Suprapubic skin (tissue), 4 donors: ENCODE results near the gene HINT2. TPM values are rescaled to one million over a fixed set of nuclear protein-coding genes. Genes with fewer than 3 reads are reported as not detected.

Source experiments
- DNase-seq, 2 donors: peaks; one replicate each; pipeline ENCODE4 v3.0.0-alpha.2; 2019; ENCODE audit warnings: low spot score in 2 of 2
- H3K27ac ChIP-seq: fragments of 200-600 bp; sonication (generic); one replicate; pipeline ENCODE4 v1.5.1; 2019
- H3K27me3 ChIP-seq: fragments of 200-600 bp; sonication (generic); one replicate; pipeline ENCODE4 v1.5.1; 2019
- H3K36me3 ChIP-seq: fragments of 200-600 bp; sonication (generic); one replicate; pipeline ENCODE4 v1.5.1; 2019
- H3K4me1 ChIP-seq: fragments of 200-600 bp; sonication (generic); one replicate; pipeline ENCODE4 v1.5.1; 2019
- H3K4me3 ChIP-seq: fragments of 200-600 bp; sonication (generic); one replicate; pipeline ENCODE4 v1.5.1; 2019; ENCODE audit warnings: mild to moderate bottlenecking
- H3K9me3 ChIP-seq: fragments of 200-600 bp; sonication (generic); one replicate; pipeline ENCODE4 v1.5.1; 2019
- EP300 ChIP-seq: sonication (generic); formaldehyde crosslinking; IDR thresholded peaks from one replicate; pipeline ENCODE4 v1.6.1; 2017; ENCODE audit warnings: antibody characterized with exemption
- POLR2A ChIP-seq, 2 donors: fragments of 450-650 bp; IDR thresholded peaks; one replicate each; pipeline ENCODE4 v1.6.1; 2017; ENCODE audit warnings: antibody characterized with exemption in 2 of 2, mild to moderate bottlenecking in 2 of 2, moderate library complexity in 2 of 2
- POLR2AphosphoS5 ChIP-seq, 3 donors: sonication (generic); formaldehyde crosslinking; IDR thresholded peaks; one replicate each; pipeline ENCODE4 v1.6.1; 2017; ENCODE audit warnings: antibody characterized with exemption in 3 of 3
- WGBS: methylation state at CpG from one replicate; pipeline ENCODE4 v1.1.5; 2018; 5-methylcytosine and 5-hydroxymethylcytosine counted together
- total RNA-seq, 4 donors: library from RNA; depleted of rRNA; stranded (reverse); fragments of >200 nt; gene quantifications; one replicate each; pipeline ENCODE4 v1.1.0, GENCODE V29; 2016
- TF ChIP-seq, protein P1 (sequence below), 2 donors: fragments of 200-600 bp in 1 of 2; fragments of 450-650 bp in 1 of 2; sonication (generic) in 1 of 2; IDR thresholded peaks; one replicate each; pipeline ENCODE4 v1.5.1; 2016 to 2019; ENCODE audit warnings: antibody characterized with exemption in 2 of 2, mild to moderate bottlenecking in 1 of 2, moderate library complexity in 1 of 2

HINT2 gene
- total RNA-seq, 4 donors from 2014 or later = 9.5 to 34.9 (median 25.3) TPM

DNA sequence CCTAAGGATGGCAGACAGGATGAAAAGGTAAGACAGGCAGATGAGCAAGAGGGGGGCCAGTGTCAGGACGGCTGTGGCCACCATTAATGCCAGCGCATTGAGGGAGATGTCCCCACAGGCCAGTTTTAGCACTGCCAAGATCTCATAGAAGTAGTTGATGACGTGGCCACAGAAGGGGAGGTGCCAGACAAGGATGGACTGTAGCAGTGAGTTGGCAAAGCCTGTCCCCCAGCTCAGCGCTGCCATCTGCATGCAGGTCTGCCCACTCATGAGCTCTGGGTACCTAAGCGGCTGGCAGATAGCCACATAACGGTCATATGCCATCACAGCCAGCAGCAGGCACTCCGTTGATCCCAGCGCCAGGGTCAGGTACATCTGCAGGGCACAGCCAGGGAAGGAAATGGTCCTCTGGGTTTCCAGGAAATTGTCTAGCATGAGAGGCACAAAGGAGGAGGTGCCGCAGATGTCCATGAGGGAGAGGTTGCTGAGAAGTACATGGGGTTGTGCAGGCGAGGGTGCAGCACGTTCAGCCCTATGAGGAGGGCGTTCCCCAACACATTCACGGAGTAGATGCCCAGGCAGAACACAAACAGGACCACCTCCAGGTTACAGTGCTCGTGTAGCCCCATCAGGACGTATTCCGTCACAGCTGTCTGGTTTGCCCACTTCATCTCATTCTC is 44.6 kb upstream of the HINT2 start:
- H3K27me3 ChIP-seq = peaks cover 15% of the 10 kb centered on the region
- TF ChIP-seq, protein P1, sequence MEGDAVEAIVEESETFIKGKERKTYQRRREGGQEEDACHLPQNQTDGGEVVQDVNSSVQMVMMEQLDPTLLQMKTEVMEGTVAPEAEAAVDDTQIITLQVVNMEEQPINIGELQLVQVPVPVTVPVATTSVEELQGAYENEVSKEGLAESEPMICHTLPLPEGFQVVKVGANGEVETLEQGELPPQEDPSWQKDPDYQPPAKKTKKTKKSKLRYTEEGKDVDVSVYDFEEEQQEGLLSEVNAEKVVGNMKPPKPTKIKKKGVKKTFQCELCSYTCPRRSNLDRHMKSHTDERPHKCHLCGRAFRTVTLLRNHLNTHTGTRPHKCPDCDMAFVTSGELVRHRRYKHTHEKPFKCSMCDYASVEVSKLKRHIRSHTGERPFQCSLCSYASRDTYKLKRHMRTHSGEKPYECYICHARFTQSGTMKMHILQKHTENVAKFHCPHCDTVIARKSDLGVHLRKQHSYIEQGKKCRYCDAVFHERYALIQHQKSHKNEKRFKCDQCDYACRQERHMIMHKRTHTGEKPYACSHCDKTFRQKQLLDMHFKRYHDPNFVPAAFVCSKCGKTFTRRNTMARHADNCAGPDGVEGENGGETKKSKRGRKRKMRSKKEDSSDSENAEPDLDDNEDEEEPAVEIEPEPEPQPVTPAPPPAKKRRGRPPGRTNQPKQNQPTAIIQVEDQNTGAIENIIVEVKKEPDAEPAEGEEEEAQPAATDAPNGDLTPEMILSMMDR (IDR thresholded peaks at IDR 0.05) = no peak
- TF ChIP-seq POLR2AphosphoS5 (IDR thresholded peaks at IDR 0.05) (no peak), EP300 (no peak), POLR2A (IDR thresholded peaks at IDR 0.05) (no peak)
- H3K4me1 ChIP-seq = peaks cover 3% of the 10 kb centered on the region
- WGBS = 55% methylated on average over 14 of the region's 16 CpGs
- H3K36me3 ChIP-seq = no peaks in the 10 kb centered on the region
- no peak overlapping the region for H3K4me3 ChIP-seq
- H3K9me3 ChIP-seq = no peaks in the 10 kb centered on the region
- no peak for DNase-seq
- no peak overlapping the region for H3K27ac ChIP-seq

- Histone ChIP-seq H3K4me1 (peaks cover 3% of the 10 kb centered on the region), H3K36me3 (no peaks in the 10 kb centered on the region), H3K4me3 (no peak overlapping the region), H3K27ac (no peak overlapping the region), H3K27me3 (peaks cover 15% of the 10 kb centered on the region), H3K9me3 (no peaks in the 10 kb centered on the region)
- WGBS = 72% methylated on average over 5 of the region's 5 CpGs
- TF ChIP-seq EP300 = no peak
- TF ChIP-seq, protein P1 (IDR thresholded peaks at IDR 0.05) = no peak
- no peak for TF ChIP-seq POLR2A (IDR thresholded peaks at IDR 0.05)
- TF ChIP-seq POLR2AphosphoS5 (IDR thresholded peaks at IDR 0.05) = no peak
- DNase-seq = no peak
Measured at GRCh38 chr9:35858458-35858857, 43.6 kb upstream of the HINT2 start.

DNA sequence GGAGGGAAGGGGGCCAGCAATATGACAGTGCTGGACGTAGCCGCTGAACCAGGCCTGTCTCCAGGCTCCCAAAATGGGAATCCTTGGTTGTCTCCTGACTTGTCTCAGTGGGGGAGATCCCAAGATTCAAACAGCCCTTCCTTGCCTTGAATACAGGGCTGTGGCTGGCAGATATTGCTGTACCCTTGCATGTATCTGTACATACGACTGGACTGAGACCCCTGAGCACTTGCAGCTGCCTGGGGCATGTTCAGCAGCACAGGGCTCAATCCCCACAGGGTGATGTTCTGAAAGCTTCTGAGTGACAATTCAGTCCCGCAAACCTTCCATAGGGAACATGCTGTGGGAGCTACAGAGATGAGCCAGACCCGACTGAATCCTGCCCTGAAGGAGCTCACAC is 42.0 kb upstream of the HINT2 start:
- Histone ChIP-seq H3K27me3 (peaks cover 8% of the 10 kb centered on the region), H3K4me1 (peaks cover 3% of the 10 kb centered on the region), H3K9me3 (no peaks in the 10 kb centered on the region), H3K36me3 (peaks cover 6% of the 10 kb centered on the region), H3K4me3 (no peak overlapping the region), H3K27ac (no peak overlapping the region)
- WGBS = 93% methylated on average over 5 of the region's 5 CpGs
- no peak for TF ChIP-seq EP300
- no peak for TF ChIP-seq POLR2A (IDR thresholded peaks at IDR 0.05)
- TF ChIP-seq, protein P1 (IDR thresholded peaks at IDR 0.05) = no peak
- TF ChIP-seq POLR2AphosphoS5 (IDR thresholded peaks at IDR 0.05) = no peak
- no peak for DNase-seq

DNA sequence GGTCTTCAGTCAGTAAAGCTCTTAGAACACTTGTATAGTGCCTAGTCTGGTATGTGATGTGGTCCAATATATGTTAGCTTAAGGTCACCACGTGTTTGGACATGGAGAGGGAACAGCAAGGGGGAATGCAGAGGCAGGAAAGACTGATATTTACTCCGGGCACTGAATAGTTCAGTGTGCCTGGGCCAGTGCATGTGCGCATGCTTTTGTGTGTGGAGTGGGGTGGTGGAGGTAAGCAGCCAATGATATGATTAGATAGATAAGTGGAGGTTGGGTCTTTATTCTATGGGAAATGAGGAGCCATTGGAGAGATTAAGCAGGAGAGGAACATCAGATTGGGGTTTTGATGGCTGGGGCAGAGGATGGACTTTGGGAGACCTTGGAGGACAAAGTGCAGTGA is 41.4 kb upstream of the HINT2 start:
- Histone ChIP-seq H3K4me3 (no peak overlapping the region), H3K27me3 (peaks cover 2% of the 10 kb centered on the region), H3K36me3 (peaks cover 6% of the 10 kb centered on the region), H3K9me3 (no peaks in the 10 kb centered on the region), H3K27ac (no peak overlapping the region), H3K4me1 (peaks cover 3% of the 10 kb centered on the region)
- TF ChIP-seq EP300 = no peak
- TF ChIP-seq, protein P1 (IDR thresholded peaks at IDR 0.05) = no peak
- no peak for TF ChIP-seq POLR2A (IDR thresholded peaks at IDR 0.05)
- TF ChIP-seq POLR2AphosphoS5 (IDR thresholded peaks at IDR 0.05) = no peak
- DNase-seq = no peak
- 77% methylated on average over 3 of the region's 3 CpGs for WGBS

DNA sequence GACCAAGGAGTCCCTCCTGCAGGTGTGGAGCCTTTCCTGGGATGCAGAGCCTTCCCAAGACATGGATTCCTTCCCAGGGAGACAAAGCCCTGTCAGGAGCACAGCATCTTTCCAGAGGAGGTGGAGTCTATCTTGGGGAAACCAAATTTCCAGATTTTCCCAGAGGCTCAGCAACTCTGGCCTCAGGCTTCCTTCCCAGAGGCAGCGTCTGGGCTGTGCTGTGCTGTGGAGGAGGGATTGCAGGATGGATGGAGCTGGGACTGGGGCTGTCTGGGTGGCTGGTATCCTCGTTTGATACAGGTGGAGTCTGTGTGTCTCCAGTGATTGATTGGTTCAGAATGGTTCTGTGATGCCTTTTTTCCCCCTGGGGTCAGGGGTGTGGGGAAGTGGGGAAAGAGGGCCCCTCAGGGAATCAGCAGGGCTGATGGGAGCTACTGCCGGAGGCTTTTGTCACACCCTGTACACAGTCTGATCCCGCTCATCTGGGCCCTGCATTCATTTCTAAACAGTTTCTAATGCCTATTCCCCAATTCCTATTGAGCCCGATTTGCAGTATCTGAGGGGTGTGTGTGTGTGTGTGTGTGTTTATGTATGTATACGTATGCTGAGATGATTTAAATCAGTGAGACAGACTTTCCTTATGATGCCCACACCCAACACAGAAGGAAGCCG is 39.4 kb upstream of the HINT2 start:
- H3K9me3 ChIP-seq = no peaks in the 10 kb centered on the region
- H3K4me1 ChIP-seq = peaks cover under 1% of the 10 kb centered on the region
- DNase-seq = no peak
- H3K27me3 ChIP-seq = no peaks in the 10 kb centered on the region
- no peak overlapping the region for H3K27ac ChIP-seq
- TF ChIP-seq POLR2A (IDR thresholded peaks at IDR 0.05) (no peak), POLR2AphosphoS5 (IDR thresholded peaks at IDR 0.05) (no peak), EP300 (no peak)
- TF ChIP-seq, protein P1 (IDR thresholded peaks at IDR 0.05) = no peak
- peaks cover 6% of the 10 kb centered on the region for H3K36me3 ChIP-seq
- 88% methylated on average over 7 of the region's 7 CpGs for WGBS
- H3K4me3 ChIP-seq = no peak overlapping the region
